ENCODE data around the gene TIMM23.
"Not testable (repeated sequence)": the region's sequence is repeated elsewhere in the genome, so short reads cannot be mapped to it uniquely, and the experiment has no call there.

The TIMM23 gene, protein sequence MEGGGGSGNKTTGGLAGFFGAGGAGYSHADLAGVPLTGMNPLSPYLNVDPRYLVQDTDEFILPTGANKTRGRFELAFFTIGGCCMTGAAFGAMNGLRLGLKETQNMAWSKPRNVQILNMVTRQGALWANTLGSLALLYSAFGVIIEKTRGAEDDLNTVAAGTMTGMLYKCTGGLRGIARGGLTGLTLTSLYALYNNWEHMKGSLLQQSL

DNA sequence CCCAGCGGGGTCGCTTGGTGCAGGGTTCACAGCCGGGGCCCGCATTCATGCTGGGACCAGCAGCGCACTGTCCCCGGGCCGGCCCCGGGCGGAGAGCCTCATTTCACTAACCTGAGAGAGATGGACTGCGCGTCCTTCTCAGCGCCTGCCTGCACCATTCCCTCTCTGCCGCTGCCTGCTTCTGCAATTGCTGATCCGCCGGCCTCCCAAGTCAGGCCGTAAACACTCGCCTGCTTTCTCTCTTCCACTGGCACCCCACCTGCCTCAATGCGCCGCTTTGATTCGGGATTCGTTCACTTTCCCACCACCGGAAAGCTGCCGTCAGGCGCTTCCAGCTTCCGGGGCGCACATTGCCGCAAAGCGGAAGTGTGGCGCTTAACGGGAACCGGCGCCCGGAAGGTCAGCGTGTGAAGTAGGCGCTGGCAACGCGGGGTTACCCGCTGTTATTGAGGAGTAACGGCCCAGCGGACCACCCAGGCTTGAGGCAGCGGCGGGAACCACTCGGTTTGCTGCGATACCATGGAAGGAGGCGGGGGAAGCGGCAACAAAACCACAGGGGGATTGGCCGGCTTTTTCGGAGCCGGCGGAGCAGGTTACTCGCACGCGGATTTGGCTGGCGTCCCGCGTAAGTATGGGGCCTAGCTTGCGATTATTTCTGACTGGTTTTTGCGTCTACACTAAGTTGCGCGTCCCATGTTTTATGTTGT lies at the start of gene TIMM23:
TSS of gene TIMM23 (plus strand) at position 384 of the 707 bp plus-strand sequence. CDS start at position 520, 136 bp downstream.
- peak; percentile 82 to 84 for DNase-seq (ENCODE audit: low read depth in 2 of 2)

DNA sequence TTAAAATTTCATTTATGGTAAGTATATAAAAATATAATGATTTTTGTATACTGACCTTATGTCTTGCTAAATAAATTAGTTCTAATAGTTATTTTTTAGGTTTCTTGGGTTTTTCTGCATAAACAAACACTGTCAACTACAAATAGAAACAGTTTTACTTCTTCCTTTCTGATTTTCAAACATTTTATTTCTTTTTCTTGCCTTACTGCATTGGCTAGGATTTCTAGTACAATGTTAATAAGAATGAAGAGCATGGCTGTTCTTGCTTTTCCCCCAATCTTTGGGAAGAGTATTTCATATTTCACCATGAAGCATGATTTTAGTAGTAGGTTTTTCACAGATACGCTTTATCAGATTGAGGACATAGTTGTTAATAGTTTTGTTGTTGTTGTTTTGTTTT lies 45.5 kb upstream of the TIMM23 start:
- DNase-seq (ENCODE audit: low read depth in 2 of 2): not testable (repeated sequence)

DNA sequence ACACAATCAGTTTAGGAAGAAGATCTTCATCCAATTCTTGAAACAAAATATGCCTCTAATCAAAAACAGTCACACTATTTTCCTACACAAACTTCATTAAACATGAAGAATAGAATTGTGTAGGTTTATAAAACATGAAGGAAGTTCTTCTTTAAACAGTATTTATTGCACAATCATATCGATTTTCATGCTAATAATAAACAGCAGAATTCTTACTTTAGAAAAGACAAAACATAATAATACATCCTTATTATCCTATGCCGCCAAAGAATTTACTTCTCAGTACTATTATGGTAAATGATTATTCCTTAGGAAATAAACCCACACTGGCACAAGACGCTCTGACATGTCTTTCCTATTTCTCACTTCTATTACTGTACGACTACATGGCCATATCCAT lies 41.0 kb upstream of the TIMM23 start:
- DNase-seq (ENCODE audit: low read depth in 2 of 2): not testable (repeated sequence)

- DNase-seq (ENCODE audit: low read depth in 2 of 2): not testable (repeated sequence)
Observed at GRCh38 chr10:45934788-45935187, 37.5 kb upstream of the TIMM23 start.

DNA sequence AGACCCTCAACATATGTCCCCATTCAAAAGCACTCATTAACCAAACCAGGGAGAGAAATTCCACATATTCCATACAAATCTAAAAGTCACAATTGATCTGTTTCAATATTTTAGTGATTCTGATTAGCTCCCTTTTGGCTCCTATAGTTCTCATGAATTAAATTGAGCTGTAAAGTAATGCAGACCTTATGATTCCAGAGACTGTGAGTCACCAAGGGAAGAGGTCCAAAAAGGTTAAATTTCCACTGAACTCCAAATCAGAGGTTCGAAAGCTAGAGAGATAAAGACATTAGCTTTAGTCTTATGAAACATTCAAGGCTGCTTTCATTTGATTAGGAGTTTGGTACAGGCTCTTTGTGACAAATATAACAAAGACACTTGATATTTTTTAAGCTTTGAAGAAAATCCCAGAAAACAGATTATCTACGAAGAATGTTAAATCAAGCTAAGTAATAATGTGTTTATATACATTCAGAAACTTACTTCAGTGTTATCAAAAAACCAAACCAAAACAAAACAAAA lies 33.1 kb upstream of the TIMM23 start:
- not testable (repeated sequence) for DNase-seq (ENCODE audit: low read depth in 2 of 2)

- DNase-seq (ENCODE audit: low read depth in 2 of 2): not testable (repeated sequence)
Observed at GRCh38 chr10:45941196-45941595, 31.1 kb upstream of the TIMM23 start.

- not testable (repeated sequence) for DNase-seq (ENCODE audit: low read depth in 2 of 2)
Observed at GRCh38 chr10:45945476-45945875, 26.8 kb upstream of the TIMM23 start.

DNA sequence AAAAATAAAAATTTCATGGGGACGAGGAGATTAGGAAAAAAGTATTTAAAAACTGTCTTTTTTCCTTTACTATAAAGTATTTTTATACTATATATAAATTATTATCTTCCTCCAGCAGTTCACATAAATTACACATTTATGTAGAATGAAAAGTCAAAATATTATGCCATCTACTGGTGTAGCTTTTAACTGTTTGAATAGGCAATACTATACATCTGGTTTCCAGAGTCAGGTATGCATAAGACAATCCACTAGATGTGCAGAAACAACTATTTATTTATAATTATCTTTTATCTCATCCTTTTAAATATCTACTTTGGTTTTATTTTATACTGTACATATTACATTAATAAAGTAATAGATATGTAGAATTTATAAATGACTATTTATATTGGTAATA lies 24.9 kb upstream of the TIMM23 start:
- not testable (repeated sequence) for DNase-seq (ENCODE audit: low read depth in 2 of 2)

- not testable (repeated sequence) for DNase-seq (ENCODE audit: low read depth in 2 of 2)
Observed at GRCh38 chr10:45948801-45949200, 23.5 kb upstream of the TIMM23 start.

DNA sequence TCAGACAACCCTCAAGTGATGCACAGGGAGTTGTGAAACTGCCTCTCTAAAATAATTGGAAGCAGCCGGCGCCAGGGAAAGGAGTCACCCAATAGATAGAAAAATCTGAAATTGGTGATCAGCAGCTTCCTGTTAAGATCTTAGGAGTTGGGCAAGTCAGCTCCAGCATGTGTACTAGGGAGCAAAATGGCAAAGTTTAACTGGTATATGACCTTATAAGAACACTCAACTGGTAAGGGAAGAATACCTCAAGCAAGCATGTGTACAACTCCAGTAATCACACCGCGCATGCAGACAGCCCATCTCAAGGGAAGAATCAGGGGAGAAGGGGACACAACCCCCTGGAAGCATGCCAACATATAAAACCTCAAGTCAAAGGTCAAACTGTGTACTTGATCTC lies 17.9 kb upstream of the TIMM23 start:
- not testable (repeated sequence) for DNase-seq (ENCODE audit: low read depth in 2 of 2)

DNA sequence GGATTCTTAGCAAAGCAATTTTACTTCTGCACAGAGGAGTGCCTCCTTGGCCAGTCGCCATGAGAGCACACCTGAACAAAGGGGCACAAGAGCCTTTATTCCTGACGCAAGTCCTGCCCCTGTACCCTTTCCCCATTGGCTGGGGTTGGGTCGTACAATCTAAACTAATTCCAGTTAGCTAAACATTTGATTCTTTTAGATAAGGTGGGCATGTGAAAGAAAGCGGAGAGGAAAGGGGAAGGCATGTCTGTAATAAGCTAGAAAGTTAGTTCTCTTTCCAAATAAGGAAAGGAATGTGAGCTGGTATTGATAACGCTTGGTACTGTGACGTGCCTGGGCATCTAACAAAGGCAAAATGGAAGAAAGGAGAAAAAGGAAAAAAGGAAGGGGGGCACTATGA lies 15.7 kb upstream of the TIMM23 start:
- DNase-seq (ENCODE audit: low read depth in 2 of 2): not testable (repeated sequence)

DNA sequence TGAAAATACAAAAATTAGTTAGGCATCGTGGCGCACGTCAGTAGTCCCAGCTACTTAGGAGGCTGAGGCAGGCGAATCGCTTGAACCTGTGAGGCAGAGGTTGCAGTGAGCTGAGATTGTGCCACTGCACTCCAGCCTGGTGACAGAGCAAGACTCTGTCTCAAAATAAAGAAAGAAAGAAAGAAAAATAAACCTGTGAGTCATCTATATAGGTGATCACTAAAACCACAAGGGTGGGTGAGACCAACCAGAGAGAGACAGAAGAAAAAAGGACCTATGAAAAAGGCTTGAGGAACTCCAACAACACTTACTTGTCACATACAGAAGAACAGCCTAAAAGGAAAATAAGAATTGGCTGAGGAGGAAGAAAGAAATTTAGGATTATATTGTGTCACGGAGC lies 14.4 kb upstream of the TIMM23 start:
- not testable (repeated sequence) for DNase-seq (ENCODE audit: low read depth in 2 of 2)

- DNase-seq (ENCODE audit: low read depth in 2 of 2): not testable (repeated sequence)
Observed at GRCh38 chr10:45962686-45963452, 9.4 kb upstream of the TIMM23 start.

GRCh38 chr10:45971019-45971418 lies 1.3 kb upstream of the TIMM23 start:
- not testable (repeated sequence) for DNase-seq (ENCODE audit: low read depth in 2 of 2)

DNA sequence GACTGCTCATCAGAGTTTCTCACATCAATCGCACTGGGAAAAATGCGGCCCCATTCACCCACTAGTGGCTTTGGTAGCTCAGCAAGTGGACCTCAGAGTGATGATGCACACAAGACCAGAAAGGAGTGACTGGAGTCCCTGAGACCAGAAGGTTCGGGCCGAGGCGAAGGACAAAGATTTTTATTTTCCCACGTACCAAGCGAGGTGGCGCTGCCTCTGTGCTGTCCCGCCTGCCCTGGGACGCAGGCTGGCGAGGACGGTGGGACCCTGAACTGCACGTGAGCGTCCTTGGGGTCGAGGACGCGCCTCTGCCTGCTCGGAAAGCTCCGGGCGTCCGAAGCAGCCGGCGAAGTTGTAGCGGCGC lies 565 bp upstream of the TIMM23 start:
- DNase-seq (ENCODE audit: low read depth in 2 of 2): not testable (repeated sequence)

- DNase-seq (ENCODE audit: low read depth in 2 of 2): not testable (repeated sequence)
Observed at GRCh38 chr10:45972813-45973169, 502 bp downstream of the TIMM23 start.

DNA sequence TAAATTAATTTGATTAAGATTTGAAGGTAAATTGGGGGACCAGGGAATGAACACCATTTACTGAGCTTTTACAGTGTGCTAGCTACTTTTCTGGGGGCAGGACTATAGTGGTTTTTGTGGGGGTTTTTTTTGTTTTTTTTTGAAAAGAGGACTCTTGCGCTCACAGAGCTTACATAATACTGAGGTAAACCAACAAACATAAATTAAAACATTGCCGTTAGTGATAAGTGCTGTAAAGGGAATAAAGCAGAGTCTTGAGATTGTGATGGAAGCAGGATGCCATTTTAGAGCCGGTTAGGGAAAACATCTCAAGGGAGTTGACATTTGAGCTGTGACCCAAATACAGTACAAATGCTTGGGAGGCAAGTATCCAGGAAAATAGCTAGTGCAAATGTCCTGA lies 1.8 kb downstream of the TIMM23 start:
- not testable (repeated sequence) for DNase-seq (ENCODE audit: low read depth in 2 of 2)

DNA sequence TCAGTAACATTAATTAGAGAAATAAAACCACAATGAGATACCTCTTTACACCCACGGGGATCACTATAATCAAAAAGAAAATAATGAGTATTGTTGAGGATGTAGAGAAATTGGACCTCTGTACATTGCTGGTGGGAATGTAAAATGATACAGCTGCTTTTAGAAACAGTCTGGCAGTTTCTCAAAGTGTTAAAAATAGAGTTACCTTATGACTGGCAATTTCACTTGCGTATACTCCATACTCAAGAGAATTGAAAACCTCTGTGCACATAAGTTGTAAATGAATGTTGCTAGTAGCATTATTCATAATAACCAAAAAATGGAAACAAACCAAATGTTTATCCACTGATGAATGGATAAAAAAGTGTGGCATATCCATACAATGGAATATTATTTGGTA lies 6.3 kb downstream of the TIMM23 start:
- DNase-seq (ENCODE audit: low read depth in 2 of 2): not testable (repeated sequence)

- DNase-seq (ENCODE audit: low read depth in 2 of 2): not testable (repeated sequence)
Observed at GRCh38 chr10:45981367-45981766, 9.1 kb downstream of the TIMM23 start.

GRCh38 chr10:45983538-45984186 lies 11.4 kb downstream of the TIMM23 start:
- peak in 1 of 2 donors; percentile 5 for DNase-seq (ENCODE audit: low read depth in 2 of 2)

DNA sequence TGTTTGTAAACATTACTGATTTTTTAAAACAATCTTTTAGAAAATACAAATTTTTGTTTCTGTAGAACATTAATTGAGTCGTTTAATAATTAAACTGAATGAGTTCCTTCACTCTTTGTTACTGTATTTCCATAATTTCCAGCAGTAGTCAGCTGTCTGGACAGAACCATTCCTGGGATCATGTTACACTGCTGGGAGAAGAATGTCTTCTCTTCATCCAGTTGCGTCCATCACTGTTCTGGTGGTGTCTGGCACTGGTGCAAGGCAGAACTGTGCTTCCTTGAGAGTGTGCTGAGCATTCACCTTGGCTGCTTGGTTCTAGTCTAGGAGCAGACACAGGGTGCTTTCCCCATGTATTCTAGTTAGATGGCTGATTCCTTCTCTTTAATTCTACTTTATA lies 12.2 kb downstream of the TIMM23 start:
- not testable (repeated sequence) for DNase-seq (ENCODE audit: low read depth in 2 of 2)

- not testable (repeated sequence) for DNase-seq (ENCODE audit: low read depth in 2 of 2)
Observed at GRCh38 chr10:45985590-45985989, 13.3 kb downstream of the TIMM23 start.
